Fibroblast of peridontal ligament (primary cell): ENCODE measurements around the gene CACNA2D1.

Experiments used
- DNase-seq: peaks from one replicate; pipeline ENCODE4 v3.0.0-alpha.2; 2010; ENCODE audit errors: extremely low read depth

The CACNA2D1 gene

DNA sequence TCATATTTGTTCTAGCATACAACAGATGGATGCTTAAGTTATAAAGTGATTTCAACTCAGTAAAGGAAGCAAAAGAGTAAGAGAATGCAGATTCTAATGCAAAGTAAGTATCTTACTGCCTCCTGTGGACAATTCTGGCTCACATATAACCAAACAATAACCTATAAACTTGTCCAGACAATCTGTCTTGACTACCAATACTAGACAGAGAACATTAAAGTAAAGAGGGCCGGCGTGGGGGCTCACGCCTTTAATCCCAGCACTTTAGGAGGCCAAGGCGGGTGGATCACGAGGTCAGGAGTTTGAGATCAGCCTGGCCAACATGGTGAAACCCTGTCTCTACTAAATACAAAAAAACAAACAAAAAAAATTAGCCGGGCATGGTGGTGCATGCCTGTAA is 329.3 kb downstream of the CACNA2D1 start:
- DNase-seq, result no peak

DNA sequence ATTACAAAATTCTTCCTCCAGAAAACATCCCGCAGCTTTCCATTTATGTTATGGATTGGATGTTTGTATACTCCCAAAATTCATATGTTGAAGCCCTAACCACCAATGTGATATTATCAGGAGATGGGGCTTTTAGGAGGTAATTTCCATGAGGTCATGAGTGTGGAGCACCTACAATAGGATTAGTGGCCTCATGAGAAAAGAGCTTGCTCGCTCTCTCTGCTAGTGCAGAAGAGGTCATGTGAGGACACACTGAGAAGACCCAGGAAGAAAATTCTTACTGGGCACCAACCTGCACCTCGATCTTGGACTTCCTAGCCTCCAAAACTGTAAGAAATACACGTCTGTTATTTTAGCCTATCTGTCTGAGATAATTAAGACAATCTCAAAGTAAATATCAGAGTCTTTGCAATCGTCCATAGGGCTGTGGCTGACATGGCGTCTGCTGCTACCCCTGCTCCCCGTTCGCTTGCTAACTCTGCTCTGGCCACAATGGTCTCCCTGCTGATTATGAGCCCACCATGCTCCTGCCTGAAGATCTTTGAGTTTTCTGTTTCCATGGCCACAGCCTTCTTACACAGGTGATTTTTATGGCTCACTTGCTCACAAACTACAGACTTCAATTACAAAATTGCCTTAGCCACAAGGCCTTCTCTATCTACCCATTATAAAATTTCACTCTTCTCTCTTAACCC is 333.3 kb downstream of the CACNA2D1 start:
- DNase-seq, result no peak

GRCh38 chr7:82109288-82109687 is 334.3 kb downstream of the CACNA2D1 start:
- DNase-seq, result peak; percentile 57

DNA sequence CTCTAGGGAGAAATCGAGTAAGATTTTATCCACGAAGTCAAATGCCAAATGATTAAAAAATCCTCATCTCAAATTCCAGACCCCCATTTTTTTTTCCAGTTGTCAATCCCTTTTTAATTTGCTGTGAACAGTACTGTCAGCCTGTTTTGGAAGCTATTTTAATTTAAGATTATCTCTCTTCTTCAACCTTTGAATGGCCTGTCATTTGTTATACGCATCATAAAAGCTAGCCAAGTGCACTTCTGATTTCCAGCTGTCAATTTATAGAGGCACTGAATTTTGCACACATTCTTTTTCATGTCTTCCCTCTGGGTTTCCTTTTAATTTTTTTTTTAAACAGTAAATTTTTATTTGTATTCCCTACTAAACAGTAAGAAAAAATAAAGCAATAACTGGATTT is 337.4 kb downstream of the CACNA2D1 start:
- DNase-seq, result no peak

DNA sequence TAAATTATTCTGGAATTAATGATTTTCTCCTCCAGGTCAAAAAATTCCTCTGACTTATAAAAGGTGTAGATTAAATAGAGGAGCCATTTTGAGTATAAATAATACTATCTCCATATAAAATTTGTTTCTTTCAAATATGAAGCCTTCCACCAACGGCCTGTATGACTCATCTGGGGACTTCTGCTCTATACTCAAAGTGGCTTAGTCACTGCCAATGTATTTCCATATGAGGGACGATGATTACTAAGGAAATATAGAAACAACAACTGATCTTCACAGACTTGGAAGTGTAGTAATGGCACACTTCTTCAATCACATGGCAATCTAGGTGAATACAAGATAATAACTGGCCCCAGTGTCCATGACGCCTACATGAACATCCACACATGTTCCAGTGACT is 338.1 kb downstream of the CACNA2D1 start:
- peak; percentile 69 for DNase-seq

GRCh38 chr7:82098414-82098813 is 345.2 kb downstream of the CACNA2D1 start:
- peak; percentile 5 for DNase-seq

- DNase-seq, result no peak
Observed at GRCh38 chr7:82091126-82091684, 352.4 kb downstream of the CACNA2D1 start.

GRCh38 chr7:82087099-82087498 is 356.5 kb downstream of the CACNA2D1 start:
- DNase-seq, result no peak

DNA sequence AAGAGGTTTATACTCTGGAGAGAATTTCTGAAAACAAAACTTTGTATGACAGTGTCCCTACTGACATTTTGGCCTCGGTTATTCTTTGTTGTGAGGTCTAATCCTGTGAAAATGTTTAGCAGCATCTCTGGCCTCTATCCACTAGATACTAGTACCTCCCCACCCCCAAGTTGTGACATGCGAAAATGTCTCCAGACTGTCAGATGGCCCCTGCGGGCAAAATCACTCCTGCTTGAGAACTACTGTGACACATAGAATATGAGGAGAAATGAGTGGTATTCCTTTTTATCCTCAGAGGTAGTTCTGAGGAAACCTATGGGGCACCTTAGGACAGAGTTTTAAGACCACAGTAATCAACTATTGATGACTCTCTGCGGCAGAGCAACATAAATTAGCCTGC is 358.5 kb downstream of the CACNA2D1 start:
- no peak for DNase-seq

DNA sequence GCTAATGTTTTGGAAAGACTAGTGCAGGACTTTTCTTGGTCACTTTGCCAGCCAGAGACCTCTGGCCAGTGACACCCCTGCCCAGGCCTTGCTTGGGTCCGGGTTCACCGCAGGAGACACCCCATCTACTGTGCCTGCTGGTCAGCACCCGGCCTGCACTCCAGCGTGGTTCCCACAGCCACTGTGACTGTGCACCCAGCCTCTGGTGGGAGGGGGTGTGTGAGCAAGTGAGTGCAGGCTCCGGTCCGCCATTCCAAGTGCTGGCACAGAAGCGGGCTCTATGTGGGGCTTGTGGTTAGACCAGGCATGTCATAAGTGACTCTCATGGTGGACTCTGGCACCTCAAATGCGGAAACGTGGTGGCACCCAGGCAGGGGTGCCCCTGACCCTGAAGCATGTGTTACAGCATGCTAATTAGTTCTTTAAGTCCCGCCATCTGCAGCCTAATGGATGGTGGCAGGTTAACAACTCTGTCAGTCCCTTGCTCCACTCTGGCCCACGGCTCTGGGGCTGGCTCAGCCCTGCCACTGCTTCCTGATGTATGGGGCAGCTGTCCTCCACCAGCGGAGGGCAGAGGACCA is 361.8 kb downstream of the CACNA2D1 start:
- DNase-seq, result no peak

DNA sequence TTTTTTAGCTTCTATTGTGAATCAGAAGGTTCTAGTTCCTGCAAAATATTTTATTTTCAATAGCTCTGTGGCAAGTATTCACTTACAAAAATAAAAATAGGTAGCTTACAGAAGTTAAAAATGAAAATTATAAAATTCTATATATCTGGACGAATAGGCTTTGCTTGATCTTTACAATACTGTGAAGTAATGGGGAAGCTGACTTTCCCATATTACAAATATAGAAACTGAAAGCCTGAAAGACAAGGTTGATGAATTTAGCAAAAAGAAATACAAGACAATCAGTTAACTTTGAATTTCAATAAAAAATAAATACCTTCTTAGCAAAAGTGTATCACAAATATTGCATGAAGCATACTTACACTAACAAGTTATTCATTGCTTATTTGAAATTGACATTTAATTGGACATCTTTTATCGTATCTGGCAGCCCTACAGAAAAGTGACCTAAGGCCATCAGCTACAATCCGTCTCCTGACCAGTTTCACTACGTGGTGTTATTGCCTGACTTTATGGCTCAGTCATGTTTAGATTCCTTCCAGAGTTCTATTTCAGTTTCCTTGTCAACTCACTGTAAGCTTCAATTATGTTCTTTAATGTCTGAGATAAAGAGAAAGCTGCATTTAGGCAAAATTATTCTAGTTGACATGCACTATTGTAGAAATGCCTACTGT is 363.2 kb downstream of the CACNA2D1 start:
- DNase-seq, result no peak

- DNase-seq, result no peak
Observed at GRCh38 chr7:82079527-82079926, 364.1 kb downstream of the CACNA2D1 start.

GRCh38 chr7:82078807-82079206 is 364.8 kb downstream of the CACNA2D1 start:
- DNase-seq, result no peak

DNA sequence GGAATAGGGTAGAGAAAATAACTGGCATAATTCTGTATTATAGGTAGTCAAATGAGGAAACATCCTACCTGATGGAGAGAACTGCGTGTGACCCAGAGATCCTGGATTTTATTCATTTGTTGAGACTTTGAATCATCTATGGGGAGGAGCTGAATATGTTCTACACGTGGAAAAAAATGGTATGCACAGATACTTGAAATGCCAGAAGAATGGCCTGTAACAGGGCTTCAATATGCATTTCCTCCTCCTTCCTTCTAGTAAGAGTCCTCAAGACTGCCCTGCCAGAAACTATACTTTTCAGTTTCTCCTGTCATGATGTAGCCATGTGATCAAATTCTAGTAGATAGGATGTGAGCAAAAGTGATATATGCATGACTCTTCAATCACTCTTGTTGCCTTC is 372.1 kb downstream of the CACNA2D1 start:
- no peak for DNase-seq

DNA sequence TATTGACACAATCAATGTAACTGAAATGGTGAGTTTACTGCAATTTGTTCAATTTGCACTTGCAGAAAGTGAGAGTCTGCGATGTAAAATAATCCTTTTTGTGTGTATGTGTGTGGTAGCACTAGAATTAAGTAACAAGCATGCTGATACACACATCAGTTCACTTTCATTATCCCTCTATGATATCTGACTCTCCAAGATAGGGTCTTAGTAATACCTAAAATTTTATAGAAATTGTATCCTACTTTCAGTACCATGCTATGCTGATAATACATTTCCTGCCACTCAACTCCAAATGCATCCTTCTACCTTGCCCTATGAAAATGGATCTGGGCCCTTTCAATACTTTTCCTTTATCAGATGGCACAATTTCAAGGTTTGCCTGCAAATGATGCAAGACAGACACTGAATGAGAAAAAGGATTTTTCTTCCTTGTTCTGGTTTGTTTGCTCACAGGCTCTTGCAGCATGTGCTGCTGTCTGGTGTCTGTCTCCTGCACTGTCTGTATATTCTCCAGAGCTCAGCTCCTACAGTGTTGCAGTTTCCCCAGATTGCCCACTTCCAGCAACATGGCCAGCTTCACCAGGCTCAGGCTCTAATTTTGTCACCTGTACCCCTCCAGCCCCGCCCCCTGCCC is 375.8 kb downstream of the CACNA2D1 start:
- DNase-seq, result no peak

GRCh38 chr7:82057476-82057875 is 386.1 kb downstream of the CACNA2D1 start:
- DNase-seq, result no peak

DNA sequence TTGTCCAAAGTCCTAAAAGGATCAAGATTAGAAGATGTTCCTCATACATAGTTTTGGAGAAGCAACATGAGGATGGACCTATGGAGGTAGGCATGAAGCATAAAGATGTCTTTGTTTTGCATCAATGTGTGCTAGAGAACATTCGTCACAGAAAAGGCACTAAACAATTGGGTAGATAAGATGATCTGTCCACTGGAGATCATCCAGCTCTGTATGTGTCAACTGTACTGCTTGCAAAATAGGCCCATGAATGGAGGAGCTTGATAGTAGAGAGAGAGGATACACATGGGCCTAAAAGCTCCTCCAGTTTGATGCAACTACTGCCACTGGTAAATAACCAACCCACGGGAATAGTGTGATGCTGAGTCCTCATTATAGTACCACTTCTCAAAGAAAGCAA is 387.3 kb downstream of the CACNA2D1 start:
- DNase-seq, result no peak

GRCh38 chr7:82054544-82054943 is 389.0 kb downstream of the CACNA2D1 start:
- no peak for DNase-seq

DNA sequence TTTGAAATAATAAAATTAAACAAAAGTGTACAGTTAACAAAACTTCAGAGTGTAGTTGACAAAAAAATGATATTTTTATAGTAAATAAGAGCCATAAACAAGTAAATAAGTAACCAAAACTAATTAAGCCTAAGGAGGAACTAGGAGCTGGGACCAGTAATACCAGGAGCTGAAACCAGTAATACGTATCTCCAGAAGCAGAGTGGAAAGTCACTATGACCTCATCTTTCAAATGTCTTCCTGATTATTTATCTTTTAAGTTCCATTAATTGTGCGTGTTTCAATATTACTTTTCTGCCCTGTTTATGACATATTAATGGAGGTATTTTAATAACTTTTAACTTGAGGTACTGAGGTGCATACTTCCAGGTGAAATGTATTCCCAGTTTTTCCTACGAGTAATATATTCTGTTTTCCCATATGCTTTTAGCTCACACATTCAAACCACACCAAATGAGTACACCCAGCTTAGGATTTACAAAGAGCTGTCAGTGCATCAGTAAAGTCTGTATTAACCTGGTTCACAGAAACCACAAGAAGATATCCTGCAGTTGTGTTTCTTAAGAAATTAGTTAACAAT is 390.0 kb downstream of the CACNA2D1 start:
- no peak for DNase-seq

- peak; percentile 15 for DNase-seq
Observed at GRCh38 chr7:82051601-82052000, 392.0 kb downstream of the CACNA2D1 start.

- DNase-seq, result peak; percentile 77
Observed at GRCh38 chr7:82050792-82051191, 392.8 kb downstream of the CACNA2D1 start.

DNA sequence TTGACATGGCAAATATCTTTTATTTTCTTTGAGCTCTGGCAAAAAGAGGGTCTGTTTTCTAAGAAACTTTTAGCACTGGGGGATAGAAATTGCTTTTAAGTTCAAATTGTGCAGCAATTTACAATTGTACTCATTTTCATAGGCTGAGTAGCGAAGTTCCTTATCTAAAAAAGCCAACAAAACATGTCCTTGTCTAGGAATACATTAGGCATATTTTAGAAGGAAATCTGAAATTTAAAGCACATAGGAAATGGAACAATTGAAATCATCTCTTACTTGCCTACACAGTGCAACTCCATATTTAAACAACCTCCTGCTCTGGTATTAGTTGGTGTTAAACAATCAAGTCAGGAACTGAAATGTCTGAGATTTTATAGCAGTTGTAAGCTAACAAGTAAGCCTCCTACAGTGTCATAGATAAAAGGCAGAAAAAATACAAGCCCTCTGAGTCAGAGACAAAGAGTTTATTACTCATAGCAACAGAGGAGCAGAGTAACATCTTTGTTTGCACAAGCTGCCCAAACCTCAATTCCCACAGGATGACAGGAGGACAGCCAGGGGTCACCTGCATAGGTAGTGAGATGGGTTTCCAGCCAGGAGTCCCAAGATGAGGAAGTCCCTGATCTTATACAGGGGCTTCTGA is 393.6 kb downstream of the CACNA2D1 start:
- DNase-seq, result peak; percentile 82
